Right lobe of liver (tissue), 4 donors: ENCODE measurements around the gene NCS1.

ENCODE experiments used
- POLR2A ChIP-seq: fragments of 450-650 bp; IDR thresholded peaks from one replicate; pipeline ENCODE4 v1.6.1; 2017; ENCODE audit warnings: antibody characterized with exemption, mild to moderate bottlenecking
- TF ChIP-seq, protein P1 (sequence below), 4 donors: fragments of 200-600 bp in 3 of 4; fragments of 450-650 bp in 1 of 4; IDR thresholded peaks; one replicate each; pipeline versions ENCODE4 v1.5.1 to v1.8.0; 2016 to 2022; ENCODE audit warnings: antibody characterized with exemption in 4 of 4, mild to moderate bottlenecking in 2 of 4
- donor health status: DM: no; HTN: no; CAD: no.
- donor health status: DM: no; HTN: no; CAD: no.
- donor health status: DM: no; HTN: yes; CAD: no.

DNA sequence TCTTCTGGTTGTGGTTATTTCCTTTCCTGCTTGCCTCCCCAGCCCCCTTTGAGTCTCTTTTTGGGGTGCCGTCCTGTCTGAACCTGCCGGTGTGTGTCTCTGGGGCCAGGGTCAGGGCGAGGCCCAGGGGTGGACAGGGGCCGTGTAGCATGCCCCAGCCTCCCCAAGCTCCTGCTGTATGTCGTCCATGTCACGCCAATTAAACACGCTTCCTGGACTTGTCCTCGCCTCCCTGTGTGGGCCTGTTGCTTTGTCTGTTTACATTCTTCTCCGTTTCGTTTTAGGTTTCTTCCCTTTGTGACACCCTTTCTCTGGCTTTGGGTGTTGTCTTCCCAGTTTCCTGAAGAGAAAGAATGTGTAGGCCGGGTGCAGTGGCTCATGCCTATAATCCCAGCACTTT, 64.9 kb downstream of the NCS1 start:
- TF ChIP-seq POLR2A = no peak
- TF ChIP-seq, protein P1, sequence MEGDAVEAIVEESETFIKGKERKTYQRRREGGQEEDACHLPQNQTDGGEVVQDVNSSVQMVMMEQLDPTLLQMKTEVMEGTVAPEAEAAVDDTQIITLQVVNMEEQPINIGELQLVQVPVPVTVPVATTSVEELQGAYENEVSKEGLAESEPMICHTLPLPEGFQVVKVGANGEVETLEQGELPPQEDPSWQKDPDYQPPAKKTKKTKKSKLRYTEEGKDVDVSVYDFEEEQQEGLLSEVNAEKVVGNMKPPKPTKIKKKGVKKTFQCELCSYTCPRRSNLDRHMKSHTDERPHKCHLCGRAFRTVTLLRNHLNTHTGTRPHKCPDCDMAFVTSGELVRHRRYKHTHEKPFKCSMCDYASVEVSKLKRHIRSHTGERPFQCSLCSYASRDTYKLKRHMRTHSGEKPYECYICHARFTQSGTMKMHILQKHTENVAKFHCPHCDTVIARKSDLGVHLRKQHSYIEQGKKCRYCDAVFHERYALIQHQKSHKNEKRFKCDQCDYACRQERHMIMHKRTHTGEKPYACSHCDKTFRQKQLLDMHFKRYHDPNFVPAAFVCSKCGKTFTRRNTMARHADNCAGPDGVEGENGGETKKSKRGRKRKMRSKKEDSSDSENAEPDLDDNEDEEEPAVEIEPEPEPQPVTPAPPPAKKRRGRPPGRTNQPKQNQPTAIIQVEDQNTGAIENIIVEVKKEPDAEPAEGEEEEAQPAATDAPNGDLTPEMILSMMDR (IDR thresholded peaks at IDR 0.05) = no peak
